HCT116 (cell line): ENCODE data around the gene ARHGAP10. TPM values are rescaled to one million over a fixed set of nuclear protein-coding genes. Genes with fewer than 3 reads are reported as not detected.

Experiments
- ATAC-seq: fragments of 200-7000 bp; cut with Tn5 transposase; 2 replicates; pipeline ENCODE4 v1.9.1; 2020; ENCODE audit warnings: mild to moderate bottlenecking, moderate library complexity
- BruUV-seq: library from RNA; stranded (reverse); fragments of 400-500 nt; replicated peaks from 2 replicates; lab custom pipeline; 2021; lab: Mats Ljungman, UMichigan
- CTCF ChIA-PET: fragments of 300-600 bp; sonication (Branson Sonifier 250); formaldehyde crosslinking; loops from one replicate; lab custom pipeline; 2021; ENCODE audit warnings: antibody characterized with exemption; lab: Charles Lee
- POLR2A ChIA-PET: fragments of 300-600, 350-600 bp; sonication (Branson Sonifier 250); formaldehyde crosslinking; loops from one replicate; lab custom pipeline; 2021; ENCODE audit warnings: antibody characterized with exemption; lab: Charles Lee
- RAD21 ChIA-PET, 2 experiments: fragments of 300-600 bp; sonication (Branson Sonifier 250); formaldehyde crosslinking; loops; one replicate each; lab custom pipeline; 2023; ENCODE audit warnings: low total read pairs in 2 of 2; ENCODE audit not compliant: uncharacterized antibody in 2 of 2, unreplicated experiment in 2 of 2, low non-redundant PET in 1 of 2; lab: Charles Lee
- DNase-seq: peaks from one replicate; pipeline ENCODE4 v3.0.0-alpha.2; 2010; ENCODE audit warnings: low read depth, low spot score
- H2AFZ ChIP-seq: fragments of 200-600 bp; shearing (Covaris generic), sonication (generic); 2 replicates; pipeline ENCODE4 v1.6.1; 2017; ENCODE audit warnings: low read depth, mixed run types, mixed read lengths, antibody characterized with exemption, low read length; ENCODE audit not compliant: poor library complexity, severe bottlenecking
- H3K27ac ChIP-seq: 2 replicates; pipeline ENCODE4 v1.5.1; 2012; ENCODE audit warnings: low read depth, low read length
- H3K27me3 ChIP-seq: fragments of 200-600 bp; sonication (generic); 2 replicates; pipeline ENCODE4 v1.6.1; 2016; ENCODE audit warnings: mixed run types, low read length, mixed read lengths; ENCODE audit not compliant: insufficient read depth
- H3K36me3 ChIP-seq, 2 experiments: fragments of 200-500 bp in 1 of 2; fragments of 200-600 bp in 1 of 2; sonication (Bioruptor generic) in 1 of 2; sonication (generic) in 1 of 2; 2 replicates each; pipeline versions ENCODE4 v1.5.1 to v1.6.1; 2014 to 2016; ENCODE audit warnings: low read length in 2 of 2, inconsistent platforms in 1 of 2, mixed read lengths in 1 of 2, mixed run types in 1 of 2; ENCODE audit not compliant: insufficient read depth in 2 of 2, control insufficient read depth in 1 of 2
- H3K4me1 ChIP-seq, 2 experiments: fragments of 200-600 bp in 1 of 2; sonication (generic) in 1 of 2; 2 replicates each; pipeline versions ENCODE4 v1.5.1 to v1.6.1; 2012 to 2017; ENCODE audit warnings: low read length in 2 of 2, inconsistent platforms in 1 of 2, mild to moderate bottlenecking in 1 of 2, mixed read lengths in 1 of 2, mixed run types in 1 of 2, moderate library complexity in 1 of 2; ENCODE audit not compliant: insufficient read depth in 2 of 2, control insufficient read depth in 1 of 2
- H3K4me2 ChIP-seq: fragments of 200-600 bp; sonication (generic); 2 replicates; pipeline ENCODE4 v1.6.1; 2017; ENCODE audit warnings: mixed run types, low read length, mixed read lengths
- H3K4me3 ChIP-seq, 2 experiments: fragments of 200-600 bp in 1 of 2; sonication (generic) in 1 of 2; replicated peaks in 1 of 2; 2 replicates each; pipeline ENCODE4 v1.5.1; 2011 to 2016; ENCODE audit warnings: low read length in 2 of 2, control low read depth in 1 of 2, low read depth in 1 of 2, mild to moderate bottlenecking in 1 of 2, mixed read lengths in 1 of 2, mixed run types in 1 of 2
- H3K79me2 ChIP-seq: fragments of 200-600 bp; sonication (generic); 2 replicates; pipeline ENCODE4 v1.6.1; 2017; ENCODE audit warnings: mild to moderate bottlenecking, mixed run types, low read length, moderate library complexity, mixed read lengths; ENCODE audit not compliant: insufficient read depth
- H3K9ac ChIP-seq: fragments of 200-600 bp; sonication (generic); 2 replicates; pipeline ENCODE4 v1.6.1; 2016; ENCODE audit warnings: low read length, mixed read lengths
- H3K9me2 ChIP-seq: fragments of 200-600 bp; sonication (generic), shearing (Covaris generic); 2 replicates; pipeline ENCODE4 v1.6.1; 2017; ENCODE audit warnings: mixed run types, mild to moderate bottlenecking, moderate library complexity; ENCODE audit not compliant: insufficient read depth
- H3K9me3 ChIP-seq, 2 experiments: fragments of 200-500 bp in 1 of 2; fragments of 200-600 bp in 1 of 2; sonication (Bioruptor generic) in 1 of 2; sonication (generic) in 1 of 2; 2 replicates each; pipeline ENCODE4 v1.6.1; 2014 to 2017; ENCODE audit warnings: low read length in 2 of 2, mixed read lengths in 2 of 2, inconsistent platforms in 1 of 2, low read depth in 1 of 2, mild to moderate bottlenecking in 1 of 2, mixed run types in 1 of 2, moderate library complexity in 1 of 2; ENCODE audit not compliant: control insufficient read depth in 1 of 2, insufficient read depth in 1 of 2
- H4K20me1 ChIP-seq: fragments of 200-600 bp; sonication (generic), shearing (Covaris generic); 2 replicates; pipeline ENCODE4 v1.6.1; 2017; ENCODE audit warnings: mixed run types, mild to moderate bottlenecking, moderate library complexity; ENCODE audit not compliant: insufficient read depth
- CBX3 ChIP-seq: IDR thresholded peaks from 2 replicates; pipeline ENCODE4 v1.6.1; 2012; ENCODE audit warnings: low read depth
- CEBPB ChIP-seq: IDR thresholded peaks from 2 replicates; pipeline ENCODE4 v1.6.1; 2012; ENCODE audit warnings: low read depth
- EGR1 ChIP-seq: IDR thresholded peaks from 2 replicates; pipeline ENCODE4 v1.6.1; 2012; ENCODE audit warnings: low read depth
- ELF1 ChIP-seq: IDR thresholded peaks from 2 replicates; pipeline ENCODE4 v1.6.1; 2012; ENCODE audit warnings: low read depth, borderline replicate concordance
- FOSL1 ChIP-seq: IDR thresholded peaks from 2 replicates; pipeline ENCODE4 v1.6.1; 2012; ENCODE audit warnings: low read depth
- JUND ChIP-seq: IDR thresholded peaks from 2 replicates; pipeline ENCODE4 v1.6.1; 2012
- POLR2A ChIP-seq: IDR thresholded peaks from 2 replicates; pipeline ENCODE4 v1.7.0; 2011; ENCODE audit warnings: borderline replicate concordance; ENCODE audit not compliant: insufficient read depth, insufficient read length; ENCODE audit errors: extremely low read depth
- POLR2AphosphoS5 ChIP-seq: IDR thresholded peaks from 2 replicates; pipeline ENCODE4 v1.6.1; 2011; ENCODE audit warnings: mild to moderate bottlenecking, low read depth, low read length, moderate library complexity
- RAD21 ChIP-seq: IDR thresholded peaks from 2 replicates; pipeline ENCODE4 v1.6.1; 2012; ENCODE audit warnings: low read depth, mild to moderate bottlenecking
- SIN3A ChIP-seq: IDR thresholded peaks from 2 replicates; pipeline ENCODE4 v1.6.1; 2012; ENCODE audit warnings: low read depth
- SP1 ChIP-seq: IDR thresholded peaks from 2 replicates; pipeline ENCODE4 v1.6.1; 2012; ENCODE audit warnings: low read depth
- SRF ChIP-seq: IDR thresholded peaks from 2 replicates; pipeline ENCODE4 v1.6.1; 2012; ENCODE audit warnings: low read depth
- TCF7L2 ChIP-seq: IDR thresholded peaks from 2 replicates; pipeline ENCODE4 v1.7.0; 2011; ENCODE audit warnings: borderline replicate concordance, inconsistent platforms; ENCODE audit not compliant: insufficient read depth, insufficient read length; ENCODE audit errors: extremely low read depth
- YY1 ChIP-seq: IDR thresholded peaks from 2 replicates; pipeline ENCODE4 v1.6.1; 2011; ENCODE audit warnings: low read length, low read depth, moderate library complexity, mild to moderate bottlenecking; ENCODE audit not compliant: insufficient replicate concordance; ENCODE audit errors: extremely low read depth
- ZFX ChIP-seq: fragments of 450-650 bp; IDR thresholded peaks from 2 replicates; pipeline ENCODE4 v1.6.1; 2017
- ZNF274 ChIP-seq: fragments of 200-500 bp; sonication (Bioruptor generic); IDR thresholded peaks from 2 replicates; pipeline ENCODE4 v1.6.1; 2014; ENCODE audit warnings: mild to moderate bottlenecking, low read depth, low read length, inconsistent platforms
- intact Hi-C: fragments of 100-400 bp; cut with micrococcal nuclease; formaldehyde crosslinking; loops from 2 replicates; pipeline ENCODE4 v1.10.0; 2022
- total RNA-seq: library from RNA; stranded (reverse); gene quantifications from one replicate; pipeline ENCODE4 v1.2.1, GENCODE V29; 2021; ENCODE audit not compliant: unreplicated experiment
- TF ChIP-seq, protein P1 (sequence below): IDR thresholded peaks from 2 replicates; pipeline ENCODE4 v1.6.1; 2011; ENCODE audit warnings: mild to moderate bottlenecking, low read length, moderate library complexity; ENCODE audit not compliant: insufficient replicate concordance; ENCODE audit errors: extremely low read depth
- TF ChIP-seq, protein P2 (sequence below), 3 experiments: fragments of 200-600 bp in 1 of 3; sonication (generic) in 1 of 3; IDR thresholded peaks in 2 of 3; conservative IDR thresholded peaks in 1 of 3; 2 replicates each; pipeline ENCODE4 v1.5.1; 2012 to 2017; ENCODE audit warnings: low read depth in 2 of 3, low read length in 2 of 3, antibody characterized with exemption in 1 of 3, borderline replicate concordance in 1 of 3, control low read depth in 1 of 3, mild to moderate bottlenecking in 1 of 3, mixed read lengths in 1 of 3, mixed run types in 1 of 3, moderate library complexity in 1 of 3; ENCODE audit not compliant: insufficient read depth in 1 of 3
- TF ChIP-seq, protein P3 (sequence below): IDR thresholded peaks from 2 replicates; pipeline ENCODE4 v1.6.1; 2012; ENCODE audit warnings: low read depth
- TF ChIP-seq, protein P4 (sequence below): IDR thresholded peaks from 2 replicates; pipeline ENCODE4 v1.6.1; 2012

The ARHGAP10 gene
- total RNA-seq, 1 experiment from 2014 or later: 24.7 TPM

DNA sequence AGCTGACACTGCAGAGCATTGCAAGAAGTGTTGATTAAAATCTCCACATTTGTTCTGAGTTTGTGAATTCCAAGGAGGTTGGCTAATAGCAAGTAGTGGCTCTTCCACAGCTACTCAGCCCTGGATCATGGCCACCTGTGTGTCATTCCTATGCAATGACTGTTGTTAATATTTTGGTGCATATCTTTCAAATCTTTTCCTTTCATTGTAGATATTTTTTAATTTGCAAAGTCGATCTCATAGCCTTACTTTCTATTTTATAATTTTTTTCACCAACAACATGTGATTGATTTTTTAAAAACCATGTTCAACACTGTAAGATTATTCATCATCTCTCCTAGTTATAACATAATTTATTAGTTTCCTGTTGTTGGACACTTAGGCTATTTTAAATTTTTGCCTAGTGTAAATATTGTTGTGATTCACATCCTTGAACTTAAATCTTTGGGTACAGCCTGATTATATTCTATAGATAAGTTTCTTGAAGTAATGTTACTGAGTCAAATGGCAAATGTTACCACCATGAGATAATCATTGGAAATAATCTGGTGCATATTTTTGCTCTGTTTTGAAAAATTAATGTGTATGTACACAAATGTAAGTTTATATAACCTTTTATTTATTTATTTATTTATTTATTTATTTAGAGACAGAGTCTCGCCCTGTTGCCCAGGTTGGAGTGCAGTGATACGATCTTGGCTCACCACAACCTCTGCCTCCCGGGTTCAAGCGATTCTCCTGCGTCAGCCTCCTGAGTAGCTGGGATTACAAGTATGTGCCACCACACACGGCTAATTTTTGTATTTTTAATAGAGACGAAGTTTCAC is 17.1 kb upstream of the ARHGAP10 start:
- Histone ChIP-seq H3K4me2 (no peak overlapping the region), H3K4me3 (no peak overlapping the region), H4K20me1 (no peaks in the 10 kb centered on the region), H3K4me1 (no peaks in the 10 kb centered on the region), H3K36me3 (no peaks in the 10 kb centered on the region), H2AFZ (no peak overlapping the region), H3K9ac (no peak overlapping the region), H3K9me2 (no peaks in the 10 kb centered on the region), H3K27ac (no peak overlapping the region), H3K9me3 (no peaks in the 10 kb centered on the region), H3K27me3 (no peaks in the 10 kb centered on the region), H3K79me2 (no peaks in the 10 kb centered on the region)
- TF ChIP-seq CEBPB (no peak), SRF (no peak), ELF1 (no peak), TCF7L2 (no peak), YY1 (no peak), ZNF274 (no peak), SIN3A (no peak), JUND (no peak), RAD21 (no peak), POLR2AphosphoS5 (no peak), FOSL1 (no peak), SP1 (no peak), EGR1 (no peak), POLR2A (no peak), CBX3 (no peak), ZFX (no peak)
- TF ChIP-seq, protein P1, sequence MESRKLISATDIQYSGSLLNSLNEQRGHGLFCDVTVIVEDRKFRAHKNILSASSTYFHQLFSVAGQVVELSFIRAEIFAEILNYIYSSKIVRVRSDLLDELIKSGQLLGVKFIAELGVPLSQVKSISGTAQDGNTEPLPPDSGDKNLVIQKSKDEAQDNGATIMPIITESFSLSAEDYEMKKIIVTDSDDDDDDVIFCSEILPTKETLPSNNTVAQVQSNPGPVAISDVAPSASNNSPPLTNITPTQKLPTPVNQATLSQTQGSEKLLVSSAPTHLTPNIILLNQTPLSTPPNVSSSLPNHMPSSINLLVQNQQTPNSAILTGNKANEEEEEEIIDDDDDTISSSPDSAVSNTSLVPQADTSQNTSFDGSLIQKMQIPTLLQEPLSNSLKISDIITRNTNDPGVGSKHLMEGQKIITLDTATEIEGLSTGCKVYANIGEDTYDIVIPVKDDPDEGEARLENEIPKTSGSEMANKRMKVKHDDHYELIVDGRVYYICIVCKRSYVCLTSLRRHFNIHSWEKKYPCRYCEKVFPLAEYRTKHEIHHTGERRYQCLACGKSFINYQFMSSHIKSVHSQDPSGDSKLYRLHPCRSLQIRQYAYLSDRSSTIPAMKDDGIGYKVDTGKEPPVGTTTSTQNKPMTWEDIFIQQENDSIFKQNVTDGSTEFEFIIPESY: no peak
- TF ChIP-seq, protein P2, sequence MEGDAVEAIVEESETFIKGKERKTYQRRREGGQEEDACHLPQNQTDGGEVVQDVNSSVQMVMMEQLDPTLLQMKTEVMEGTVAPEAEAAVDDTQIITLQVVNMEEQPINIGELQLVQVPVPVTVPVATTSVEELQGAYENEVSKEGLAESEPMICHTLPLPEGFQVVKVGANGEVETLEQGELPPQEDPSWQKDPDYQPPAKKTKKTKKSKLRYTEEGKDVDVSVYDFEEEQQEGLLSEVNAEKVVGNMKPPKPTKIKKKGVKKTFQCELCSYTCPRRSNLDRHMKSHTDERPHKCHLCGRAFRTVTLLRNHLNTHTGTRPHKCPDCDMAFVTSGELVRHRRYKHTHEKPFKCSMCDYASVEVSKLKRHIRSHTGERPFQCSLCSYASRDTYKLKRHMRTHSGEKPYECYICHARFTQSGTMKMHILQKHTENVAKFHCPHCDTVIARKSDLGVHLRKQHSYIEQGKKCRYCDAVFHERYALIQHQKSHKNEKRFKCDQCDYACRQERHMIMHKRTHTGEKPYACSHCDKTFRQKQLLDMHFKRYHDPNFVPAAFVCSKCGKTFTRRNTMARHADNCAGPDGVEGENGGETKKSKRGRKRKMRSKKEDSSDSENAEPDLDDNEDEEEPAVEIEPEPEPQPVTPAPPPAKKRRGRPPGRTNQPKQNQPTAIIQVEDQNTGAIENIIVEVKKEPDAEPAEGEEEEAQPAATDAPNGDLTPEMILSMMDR (IDR thresholded peaks at IDR 0.05 in 2 of 3, conservative IDR thresholded peaks at IDR 0.05 in 1 of 3; ENCODE audit: borderline replicate concordance in 1 of 3, insufficient read depth in 1 of 3, low read depth in 2 of 3, low read length in 2 of 3): no peak
- TF ChIP-seq, protein P3, sequence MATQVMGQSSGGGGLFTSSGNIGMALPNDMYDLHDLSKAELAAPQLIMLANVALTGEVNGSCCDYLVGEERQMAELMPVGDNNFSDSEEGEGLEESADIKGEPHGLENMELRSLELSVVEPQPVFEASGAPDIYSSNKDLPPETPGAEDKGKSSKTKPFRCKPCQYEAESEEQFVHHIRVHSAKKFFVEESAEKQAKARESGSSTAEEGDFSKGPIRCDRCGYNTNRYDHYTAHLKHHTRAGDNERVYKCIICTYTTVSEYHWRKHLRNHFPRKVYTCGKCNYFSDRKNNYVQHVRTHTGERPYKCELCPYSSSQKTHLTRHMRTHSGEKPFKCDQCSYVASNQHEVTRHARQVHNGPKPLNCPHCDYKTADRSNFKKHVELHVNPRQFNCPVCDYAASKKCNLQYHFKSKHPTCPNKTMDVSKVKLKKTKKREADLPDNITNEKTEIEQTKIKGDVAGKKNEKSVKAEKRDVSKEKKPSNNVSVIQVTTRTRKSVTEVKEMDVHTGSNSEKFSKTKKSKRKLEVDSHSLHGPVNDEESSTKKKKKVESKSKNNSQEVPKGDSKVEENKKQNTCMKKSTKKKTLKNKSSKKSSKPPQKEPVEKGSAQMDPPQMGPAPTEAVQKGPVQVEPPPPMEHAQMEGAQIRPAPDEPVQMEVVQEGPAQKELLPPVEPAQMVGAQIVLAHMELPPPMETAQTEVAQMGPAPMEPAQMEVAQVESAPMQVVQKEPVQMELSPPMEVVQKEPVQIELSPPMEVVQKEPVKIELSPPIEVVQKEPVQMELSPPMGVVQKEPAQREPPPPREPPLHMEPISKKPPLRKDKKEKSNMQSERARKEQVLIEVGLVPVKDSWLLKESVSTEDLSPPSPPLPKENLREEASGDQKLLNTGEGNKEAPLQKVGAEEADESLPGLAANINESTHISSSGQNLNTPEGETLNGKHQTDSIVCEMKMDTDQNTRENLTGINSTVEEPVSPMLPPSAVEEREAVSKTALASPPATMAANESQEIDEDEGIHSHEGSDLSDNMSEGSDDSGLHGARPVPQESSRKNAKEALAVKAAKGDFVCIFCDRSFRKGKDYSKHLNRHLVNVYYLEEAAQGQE: no peak
- TF ChIP-seq, protein P4, sequence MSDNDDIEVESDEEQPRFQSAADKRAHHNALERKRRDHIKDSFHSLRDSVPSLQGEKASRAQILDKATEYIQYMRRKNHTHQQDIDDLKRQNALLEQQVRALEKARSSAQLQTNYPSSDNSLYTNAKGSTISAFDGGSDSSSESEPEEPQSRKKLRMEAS: no peak
- ATAC-seq: no peak
- POLR2A ChIA-PET: no interaction called here
- CTCF ChIA-PET: no interaction called here
- DNase-seq: no peak
- no TSS peak for BruUV-seq
- RAD21 ChIA-PET: no interaction called here
- intact Hi-C loops: no loop called here
